Caki2 (cell line): ENCODE data around the gene ROPN1. TPM values are rescaled to one million over a fixed set of nuclear protein-coding genes. Genes with fewer than 3 reads are reported as not detected.
"Not testable (repeated sequence)": the region's sequence is repeated elsewhere in the genome, so short reads cannot be mapped to it uniquely, and the experiment has no call there.

ENCODE experiments used
- DNase-seq: peaks from one replicate; pipeline ENCODE4 v3.0.0-alpha.2; 2015; ENCODE audit warnings: low read depth
- in situ Hi-C: cut with HindIII; loops from 2 replicates; pipeline ENCODE4 v1.10.0; 2016; ENCODE audit warnings: low sequenced_read_pairs, low pct_unique_long_range_greater_than_20kb, mixed read lengths
- total RNA-seq: library from RNA; depleted of rRNA; stranded (reverse); fragments of >200 nt; shearing (Covaris generic); gene quantifications from 2 replicates; pipeline ENCODE4 v1.2.3, GENCODE V29; 2014; ENCODE audit warnings: low replicate concordance

ROPN1 gene
- total RNA-seq, 1 experiment from 2014 or later: not detected

- DNase-seq: no peak
- in situ Hi-C loops: no loop called here
Measured at GRCh38 chr3:124007186-124007585, 15.3 kb upstream of the ROPN1 start.

- in situ Hi-C loops, DNase-seq: not testable (repeated sequence)
Measured at GRCh38 chr3:124002405-124003079, 10.6 kb upstream of the ROPN1 start.

GRCh38 chr3:124001366-124001765 is 9.4 kb upstream of the ROPN1 start:
- DNase-seq, in situ Hi-C loops: not testable (repeated sequence)

- DNase-seq: no peak
- in situ Hi-C loops: no loop called here
Measured at GRCh38 chr3:123997543-123997942, 5.6 kb upstream of the ROPN1 start.

GRCh38 chr3:123993818-123994217 is 1.9 kb upstream of the ROPN1 start:
- in situ Hi-C loops: no loop called here

GRCh38 chr3:123986427-123986826 is 5.5 kb downstream of the ROPN1 start:
- DNase-seq: no peak
- in situ Hi-C loops: no loop called here

More at GRCh38 chr3:123993818-123994217, 1.9 kb upstream of the ROPN1 start:
- no peak for DNase-seq

- in situ Hi-C loops: no loop called here
- DNase-seq: no peak
Measured at GRCh38 chr3:123984957-123985356, 7.0 kb downstream of the ROPN1 start.

GRCh38 chr3:123984350-123984749 is 7.6 kb downstream of the ROPN1 start:
- in situ Hi-C loops: no loop called here

GRCh38 chr3:123981317-123981716 is 10.6 kb downstream of the ROPN1 start:
- in situ Hi-C loops, DNase-seq: not testable (repeated sequence)

More at GRCh38 chr3:123984350-123984749, 7.6 kb downstream of the ROPN1 start:
- no peak for DNase-seq

GRCh38 chr3:123980539-123980938 is 11.4 kb downstream of the ROPN1 start:
- in situ Hi-C loops: no loop called here
- no peak for DNase-seq

GRCh38 chr3:123979525-123980501 is 12.1 kb downstream of the ROPN1 start:
- in situ Hi-C loops: not testable (repeated sequence)

GRCh38 chr3:123976904-123977303 is 15.0 kb downstream of the ROPN1 start:
- in situ Hi-C loops, DNase-seq: not testable (repeated sequence)

More at GRCh38 chr3:123979525-123980501, 12.1 kb downstream of the ROPN1 start:
- DNase-seq: peak; percentile 41

- DNase-seq, in situ Hi-C loops: not testable (repeated sequence)
Measured at GRCh38 chr3:123976181-123976898, 15.6 kb downstream of the ROPN1 start.

- in situ Hi-C loops, DNase-seq: not testable (repeated sequence)
Measured at GRCh38 chr3:123975030-123975429, 16.9 kb downstream of the ROPN1 start.

- in situ Hi-C loops: no loop called here
- DNase-seq: no peak
Measured at GRCh38 chr3:123971406-123971805, 20.5 kb downstream of the ROPN1 start.

GRCh38 chr3:123967260-123967659 is 24.7 kb downstream of the ROPN1 start:
- in situ Hi-C loops, DNase-seq: not testable (repeated sequence)

GRCh38 chr3:123966799-123967198 is 25.1 kb downstream of the ROPN1 start:
- in situ Hi-C loops, DNase-seq: not testable (repeated sequence)

- in situ Hi-C loops, DNase-seq: not testable (repeated sequence)
Measured at GRCh38 chr3:123964793-123965192, 27.1 kb downstream of the ROPN1 start.
